ENCODE results near the gene DPP6.

DNA sequence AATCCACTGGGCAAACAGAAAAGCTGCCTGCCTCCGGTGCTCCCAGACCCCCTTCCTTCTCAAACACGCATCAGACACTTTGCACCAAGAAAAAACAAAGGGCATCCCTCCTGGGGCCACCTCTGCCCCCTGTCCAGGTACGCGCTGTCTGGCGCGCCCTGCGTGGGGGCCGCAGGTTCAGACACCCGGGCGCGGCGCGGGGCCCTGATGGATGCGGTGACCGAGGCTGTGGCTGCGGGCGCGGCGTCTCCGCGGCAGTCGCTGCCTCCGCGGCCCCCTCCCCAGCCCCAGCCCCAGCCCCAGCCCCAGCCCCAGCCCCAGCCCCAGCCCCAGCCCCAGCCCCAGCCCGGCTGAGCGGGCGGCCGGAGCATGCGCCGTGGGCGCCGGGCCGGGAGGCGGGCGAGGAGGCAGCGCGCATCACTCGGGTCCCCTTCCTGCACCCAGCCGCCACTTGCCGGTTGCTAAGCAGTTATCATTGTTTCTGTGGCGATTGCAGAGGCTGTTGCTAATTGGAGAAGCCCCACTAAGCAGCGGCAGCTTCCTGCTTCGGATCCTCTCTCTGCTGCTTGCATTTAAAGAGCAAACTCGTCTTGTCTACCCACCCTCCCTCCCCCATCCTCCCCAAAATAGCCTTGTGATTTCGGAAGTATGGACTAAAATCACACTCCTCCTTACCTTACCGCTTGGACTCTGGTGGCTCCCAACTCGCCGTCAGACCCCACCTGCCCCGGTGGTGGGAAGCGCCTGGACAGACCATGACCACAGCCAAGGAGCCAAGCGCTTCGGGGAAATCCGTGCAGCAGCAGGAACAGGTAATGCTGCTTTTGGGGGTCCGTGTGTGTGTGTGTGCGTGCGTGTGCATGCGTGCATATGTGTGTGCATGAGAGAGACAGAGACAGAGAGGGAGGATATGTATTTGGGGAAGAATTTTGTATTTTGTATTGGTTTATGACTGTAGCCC lies 252.8 kb downstream of the DPP6 start:
- TF ChIP-seq, protein P1, sequence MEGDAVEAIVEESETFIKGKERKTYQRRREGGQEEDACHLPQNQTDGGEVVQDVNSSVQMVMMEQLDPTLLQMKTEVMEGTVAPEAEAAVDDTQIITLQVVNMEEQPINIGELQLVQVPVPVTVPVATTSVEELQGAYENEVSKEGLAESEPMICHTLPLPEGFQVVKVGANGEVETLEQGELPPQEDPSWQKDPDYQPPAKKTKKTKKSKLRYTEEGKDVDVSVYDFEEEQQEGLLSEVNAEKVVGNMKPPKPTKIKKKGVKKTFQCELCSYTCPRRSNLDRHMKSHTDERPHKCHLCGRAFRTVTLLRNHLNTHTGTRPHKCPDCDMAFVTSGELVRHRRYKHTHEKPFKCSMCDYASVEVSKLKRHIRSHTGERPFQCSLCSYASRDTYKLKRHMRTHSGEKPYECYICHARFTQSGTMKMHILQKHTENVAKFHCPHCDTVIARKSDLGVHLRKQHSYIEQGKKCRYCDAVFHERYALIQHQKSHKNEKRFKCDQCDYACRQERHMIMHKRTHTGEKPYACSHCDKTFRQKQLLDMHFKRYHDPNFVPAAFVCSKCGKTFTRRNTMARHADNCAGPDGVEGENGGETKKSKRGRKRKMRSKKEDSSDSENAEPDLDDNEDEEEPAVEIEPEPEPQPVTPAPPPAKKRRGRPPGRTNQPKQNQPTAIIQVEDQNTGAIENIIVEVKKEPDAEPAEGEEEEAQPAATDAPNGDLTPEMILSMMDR (conservative IDR thresholded peaks at IDR 0.05) = no peak
- TF ChIP-seq EZH2 (IDR thresholded peaks at IDR 0.05; ENCODE audit: low read depth) = no peak
